Adipocyte (in vitro differentiated cells): ENCODE measurements around the gene LGALS14.

Source experiments
- DNase-seq: peaks from one replicate; pipeline ENCODE4 v3.0.0-alpha.2; 2015; ENCODE audit warnings: low read depth
- H3K27me3 ChIP-seq: replicated peaks from 2 replicates; pipeline ENCODE4 v1.7.0; 2013; ENCODE audit warnings: mild to moderate bottlenecking, low read length, moderate library complexity; ENCODE audit not compliant: control insufficient read depth, insufficient read depth
- H3K36me3 ChIP-seq: 2 replicates; pipeline ENCODE4 v1.7.0; 2013; ENCODE audit warnings: low read length, mild to moderate bottlenecking, moderate library complexity; ENCODE audit not compliant: control insufficient read depth, insufficient read depth, severe bottlenecking
- H3K4me1 ChIP-seq: 2 replicates; pipeline ENCODE4 v1.7.0; 2013; ENCODE audit warnings: mild to moderate bottlenecking, low read length, moderate library complexity; ENCODE audit not compliant: control insufficient read depth, insufficient read depth
- H3K4me3 ChIP-seq: 2 replicates; pipeline ENCODE4 v1.7.0; 2013; ENCODE audit warnings: mild to moderate bottlenecking, low read length, moderate library complexity
- H3K9ac ChIP-seq: 2 replicates; pipeline ENCODE4 v1.7.0; 2013; ENCODE audit warnings: mild to moderate bottlenecking, low read length, moderate library complexity
- H3K9me3 ChIP-seq: 2 replicates; pipeline ENCODE4 v1.7.0; 2013; ENCODE audit warnings: mild to moderate bottlenecking, low read length, moderate library complexity; ENCODE audit not compliant: control insufficient read depth

Gene LGALS14

GRCh38 chr19:39752390-39752789, 48.1 kb downstream of the LGALS14 start:
- Histone ChIP-seq H3K27me3 (peaks cover 32% of the 10 kb centered on the region), H3K4me1 (no peaks in the 10 kb centered on the region), H3K4me3 (no peak overlapping the region), H3K9ac (no peak overlapping the region), H3K36me3 (no peaks in the 10 kb centered on the region), H3K9me3 (no peaks in the 10 kb centered on the region)
- no peak for DNase-seq

- DNase-seq, result no peak
- H3K9me3 ChIP-seq, result no peaks in the 10 kb centered on the region
- H3K9ac ChIP-seq, result no peak overlapping the region
- no peak overlapping the region for H3K4me3 ChIP-seq
- no peaks in the 10 kb centered on the region for H3K4me1 ChIP-seq
- H3K27me3 ChIP-seq, result peaks cover 34% of the 10 kb centered on the region
- no peaks in the 10 kb centered on the region for H3K36me3 ChIP-seq
Measured at GRCh38 chr19:39752795-39753194, 48.5 kb downstream of the LGALS14 start.

GRCh38 chr19:39754544-39754943, 50.3 kb downstream of the LGALS14 start:
- H3K36me3 ChIP-seq, result no peaks in the 10 kb centered on the region
- H3K9ac ChIP-seq, result no peak overlapping the region
- peaks cover 36% of the 10 kb centered on the region for H3K27me3 ChIP-seq
- H3K4me1 ChIP-seq, result no peaks in the 10 kb centered on the region
- no peak overlapping the region for H3K4me3 ChIP-seq
- no peaks in the 10 kb centered on the region for H3K9me3 ChIP-seq
- no peak for DNase-seq

GRCh38 chr19:39754971-39755370, 50.7 kb downstream of the LGALS14 start:
- Histone ChIP-seq H3K4me3 (no peak overlapping the region), H3K27me3 (peaks cover 40% of the 10 kb centered on the region), H3K9ac (no peak overlapping the region), H3K9me3 (no peaks in the 10 kb centered on the region), H3K36me3 (no peaks in the 10 kb centered on the region), H3K4me1 (no peaks in the 10 kb centered on the region)
- no peak for DNase-seq
